ENCODE data around the gene SORCS3. TPM values are rescaled to one million over a fixed set of nuclear protein-coding genes. Genes with fewer than 3 reads are reported as not detected.

SORCS3 gene
- total and polyA plus RNA-seq, 4 donors: 0.29 TPM; not detected in 3

GRCh38 chr10:104893701-104894100 is 252.6 kb downstream of the SORCS3 start:
- no peak for DNase-seq
- H3K4me3 ChIP-seq (ENCODE audit: low read length in 2 of 2): no peak overlapping the region
- H3K36me3 ChIP-seq (ENCODE audit: control insufficient read depth in 1 of 2, insufficient read depth in 2 of 2, low read length in 1 of 2): no peaks in the 10 kb centered on the region
- H3K27me3 ChIP-seq (ENCODE audit: control insufficient read depth in 1 of 2, insufficient read depth in 2 of 2, low read length in 1 of 2): no peaks in the 10 kb centered on the region
- no peak overlapping the region for H3K27ac ChIP-seq (ENCODE audit: low read depth in 1 of 2, low read length in 2 of 2)
- WGBS, 2 donors: 61 to 62% methylated on average over 6 of the region's 6 CpGs
- intact Hi-C loops (cut with DNase I): no loop called here
- no peak for ATAC-seq (ENCODE audit: low FRiP score)
- peaks cover 2% of the 10 kb centered on the region for H3K9me3 ChIP-seq (ENCODE audit: control insufficient read depth, low read length)
- no peaks in the 10 kb centered on the region for H3K4me1 ChIP-seq (ENCODE audit: control insufficient read depth in 1 of 2, insufficient read depth in 2 of 2, low read length in 2 of 2)

- Histone ChIP-seq H3K36me3 (ENCODE audit: control insufficient read depth in 1 of 2, insufficient read depth in 2 of 2, low read length in 1 of 2) (no peaks in the 10 kb centered on the region), H3K27me3 (ENCODE audit: control insufficient read depth in 1 of 2, insufficient read depth in 2 of 2, low read length in 1 of 2) (peaks cover 0 to 3% of the 10 kb centered on the region in 2 donors), H3K4me3 (ENCODE audit: low read length in 2 of 2) (no peak overlapping the region), H3K4me1 (ENCODE audit: control insufficient read depth in 1 of 2, insufficient read depth in 2 of 2, low read length in 2 of 2) (no peaks in the 10 kb centered on the region), H3K9me3 (ENCODE audit: control insufficient read depth, low read length) (peaks cover 2% of the 10 kb centered on the region), H3K27ac (ENCODE audit: low read depth in 1 of 2, low read length in 2 of 2) (no peak overlapping the region)
- no peak for DNase-seq
- ATAC-seq (ENCODE audit: low FRiP score): no peak
- intact Hi-C loops (cut with DNase I): no loop called here
- 66 to 69% methylated on average over 3 of the region's 3 CpGs for WGBS, 2 donors
These were observed 253.6 kb downstream of the SORCS3 start for GRCh38 chr10:104894681-104895080.

GRCh38 chr10:104895541-104895940 is 254.5 kb downstream of the SORCS3 start:
- Histone ChIP-seq H3K27me3 (ENCODE audit: control insufficient read depth in 1 of 2, insufficient read depth in 2 of 2, low read length in 1 of 2) (peaks cover 0 to 3% of the 10 kb centered on the region in 2 donors), H3K9me3 (ENCODE audit: control insufficient read depth, low read length) (peaks cover 2% of the 10 kb centered on the region), H3K27ac (ENCODE audit: low read depth in 1 of 2, low read length in 2 of 2) (no peak overlapping the region), H3K4me1 (ENCODE audit: control insufficient read depth in 1 of 2, insufficient read depth in 2 of 2, low read length in 2 of 2) (no peaks in the 10 kb centered on the region), H3K36me3 (ENCODE audit: control insufficient read depth in 1 of 2, insufficient read depth in 2 of 2, low read length in 1 of 2) (no peaks in the 10 kb centered on the region), H3K4me3 (ENCODE audit: low read length in 2 of 2) (no peak overlapping the region)
- intact Hi-C loops (cut with DNase I): no loop called here
- DNase-seq (no peak), ATAC-seq (ENCODE audit: low FRiP score) (no peak)
- WGBS, 2 donors: 60 to 71% methylated on average over 1 of the region's 1 CpG

GRCh38 chr10:104895981-104896380 is 254.9 kb downstream of the SORCS3 start:
- ATAC-seq (ENCODE audit: low FRiP score): no peak
- Histone ChIP-seq H3K27me3 (ENCODE audit: control insufficient read depth in 1 of 2, insufficient read depth in 2 of 2, low read length in 1 of 2) (peaks cover 0 to 3% of the 10 kb centered on the region in 2 donors), H3K4me1 (ENCODE audit: control insufficient read depth in 1 of 2, insufficient read depth in 2 of 2, low read length in 2 of 2) (no peaks in the 10 kb centered on the region), H3K36me3 (ENCODE audit: control insufficient read depth in 1 of 2, insufficient read depth in 2 of 2, low read length in 1 of 2) (no peaks in the 10 kb centered on the region), H3K4me3 (ENCODE audit: low read length in 2 of 2) (no peak overlapping the region), H3K9me3 (ENCODE audit: control insufficient read depth, low read length) (peaks cover 2% of the 10 kb centered on the region), H3K27ac (ENCODE audit: low read depth in 1 of 2, low read length in 2 of 2) (no peak overlapping the region)
- 26 to 66% methylated on average over 1 of the region's 1 CpG for WGBS, 2 donors
- intact Hi-C loops (cut with DNase I): no loop called here
- DNase-seq: no peak

- H3K36me3 ChIP-seq (ENCODE audit: control insufficient read depth in 1 of 2, insufficient read depth in 2 of 2, low read length in 1 of 2): no peaks in the 10 kb centered on the region
- H3K4me1 ChIP-seq (ENCODE audit: control insufficient read depth in 1 of 2, insufficient read depth in 2 of 2, low read length in 2 of 2): no peaks in the 10 kb centered on the region
- no peak for ATAC-seq (ENCODE audit: low FRiP score)
- H3K27ac ChIP-seq (ENCODE audit: low read depth in 1 of 2, low read length in 2 of 2): no peak overlapping the region
- H3K4me3 ChIP-seq (ENCODE audit: low read length in 2 of 2): no peak overlapping the region
- H3K27me3 ChIP-seq (ENCODE audit: control insufficient read depth in 1 of 2, insufficient read depth in 2 of 2, low read length in 1 of 2): peaks cover 0 to 5% of the 10 kb centered on the region in 2 donors
- intact Hi-C loops (cut with DNase I): no loop called here
- WGBS, 2 donors: 60 to 65% methylated on average over 4 of the region's 4 CpGs
- DNase-seq: no peak
- peaks cover 4% of the 10 kb centered on the region for H3K9me3 ChIP-seq (ENCODE audit: control insufficient read depth, low read length)
These were observed 256.6 kb downstream of the SORCS3 start for GRCh38 chr10:104897696-104898095.

- no peak for DNase-seq
- no peaks in the 10 kb centered on the region for H3K4me1 ChIP-seq (ENCODE audit: control insufficient read depth in 1 of 2, insufficient read depth in 2 of 2, low read length in 2 of 2)
- intact Hi-C loops (cut with DNase I): no loop called here
- H3K36me3 ChIP-seq (ENCODE audit: control insufficient read depth in 1 of 2, insufficient read depth in 2 of 2, low read length in 1 of 2): no peaks in the 10 kb centered on the region
- H3K9me3 ChIP-seq (ENCODE audit: control insufficient read depth, low read length): peaks cover 4% of the 10 kb centered on the region
- peaks cover 0 to 5% of the 10 kb centered on the region in 2 donors for H3K27me3 ChIP-seq (ENCODE audit: control insufficient read depth in 1 of 2, insufficient read depth in 2 of 2, low read length in 1 of 2)
- no peak overlapping the region for H3K27ac ChIP-seq (ENCODE audit: low read depth in 1 of 2, low read length in 2 of 2)
- no peak for ATAC-seq (ENCODE audit: low FRiP score)
- no peak overlapping the region for H3K4me3 ChIP-seq (ENCODE audit: low read length in 2 of 2)
These were observed 258.7 kb downstream of the SORCS3 start for GRCh38 chr10:104899779-104900178.

GRCh38 chr10:104903433-104903832 is 262.3 kb downstream of the SORCS3 start:
- H3K4me3 ChIP-seq (ENCODE audit: low read length in 2 of 2): no peak overlapping the region
- H3K36me3 ChIP-seq (ENCODE audit: control insufficient read depth in 1 of 2, insufficient read depth in 2 of 2, low read length in 1 of 2): no peaks in the 10 kb centered on the region
- H3K4me1 ChIP-seq (ENCODE audit: control insufficient read depth in 1 of 2, insufficient read depth in 2 of 2, low read length in 2 of 2): no peaks in the 10 kb centered on the region
- H3K27me3 ChIP-seq (ENCODE audit: control insufficient read depth in 1 of 2, insufficient read depth in 2 of 2, low read length in 1 of 2): peaks cover 0 to 5% of the 10 kb centered on the region in 2 donors
- 1 to 20% methylated on average over 3 of the region's 3 CpGs for WGBS, 2 donors
- no peak for DNase-seq
- no peak for ATAC-seq (ENCODE audit: low FRiP score)
- H3K9me3 ChIP-seq (ENCODE audit: control insufficient read depth, low read length): peaks cover 2% of the 10 kb centered on the region
- intact Hi-C loops (cut with DNase I): no loop called here
- no peak overlapping the region for H3K27ac ChIP-seq (ENCODE audit: low read depth in 1 of 2, low read length in 2 of 2)

- Histone ChIP-seq H3K27me3 (ENCODE audit: control insufficient read depth in 1 of 2, insufficient read depth in 2 of 2, low read length in 1 of 2) (peaks cover 0 to 2% of the 10 kb centered on the region in 2 donors), H3K27ac (ENCODE audit: low read depth in 1 of 2, low read length in 2 of 2) (no peak overlapping the region), H3K4me3 (ENCODE audit: low read length in 2 of 2) (no peak overlapping the region), H3K36me3 (ENCODE audit: control insufficient read depth in 1 of 2, insufficient read depth in 2 of 2, low read length in 1 of 2) (no peaks in the 10 kb centered on the region), H3K4me1 (ENCODE audit: control insufficient read depth in 1 of 2, insufficient read depth in 2 of 2, low read length in 2 of 2) (no peaks in the 10 kb centered on the region), H3K9me3 (ENCODE audit: control insufficient read depth, low read length) (peaks cover 2% of the 10 kb centered on the region)
- DNase-seq: no peak
- WGBS, 2 donors: 70 to 76% methylated on average over 5 of the region's 5 CpGs
- no peak for ATAC-seq (ENCODE audit: low FRiP score)
- intact Hi-C loops (cut with DNase I): no loop called here
These were observed 263.7 kb downstream of the SORCS3 start for GRCh38 chr10:104904753-104905323.

- intact Hi-C loops (cut with DNase I): no loop called here
- no peak for DNase-seq
- Histone ChIP-seq H3K27ac (ENCODE audit: low read depth in 1 of 2, low read length in 2 of 2) (no peak overlapping the region), H3K27me3 (ENCODE audit: control insufficient read depth in 1 of 2, insufficient read depth in 2 of 2, low read length in 1 of 2) (peaks cover 0 to 2% of the 10 kb centered on the region in 2 donors), H3K4me3 (ENCODE audit: low read length in 2 of 2) (no peak overlapping the region), H3K9me3 (ENCODE audit: control insufficient read depth, low read length) (peaks cover 2% of the 10 kb centered on the region), H3K4me1 (ENCODE audit: control insufficient read depth in 1 of 2, insufficient read depth in 2 of 2, low read length in 2 of 2) (no peaks in the 10 kb centered on the region), H3K36me3 (ENCODE audit: control insufficient read depth in 1 of 2, insufficient read depth in 2 of 2, low read length in 1 of 2) (no peaks in the 10 kb centered on the region)
- ATAC-seq (ENCODE audit: low FRiP score): no peak
- WGBS, 2 donors: 64 to 68% methylated on average over 3 of the region's 3 CpGs
These were observed 265.0 kb downstream of the SORCS3 start for GRCh38 chr10:104906112-104906511.

Data from aorta (tissue), 5 donors.